IMR-90 (cell line): ENCODE results near the gene MPND. TPM values are rescaled to one million over a fixed set of nuclear protein-coding genes. Genes with fewer than 3 reads are reported as not detected.

Source experiments
- ATAC-seq: fragments of 200-7000 bp; cut with Tn5 transposase; 2 replicates; pipeline ENCODE4 v1.9.1; 2020; ENCODE audit warnings: low read depth, mild to moderate bottlenecking, moderate library complexity
- BruUV-seq: library from RNA; stranded (reverse); fragments of 400-500 nt; replicated peaks from 2 replicates; lab custom pipeline; 2021; lab: Mats Ljungman, UMichigan
- CTCF ChIA-PET: fragments of 300-600 bp; formaldehyde crosslinking; extraction: SDS; loops from one replicate; lab custom pipeline; 2021; ENCODE audit warnings: antibody characterized with exemption; lab: Yijun Ruan, JAX
- POLR2A ChIA-PET: fragments of 300-600 bp; sonication (Branson Sonifier 250); formaldehyde crosslinking; loops from one replicate; lab custom pipeline; 2022; ENCODE audit warnings: antibody characterized with exemption; ENCODE audit not compliant: unreplicated experiment; lab: Charles Lee
- DNase-seq: peaks from one replicate; pipeline ENCODE4 v3.0.0; 2013
- H2AFZ ChIP-seq: replicated peaks from 2 replicates; pipeline ENCODE3; 2013; ENCODE audit warnings: low read length, mild to moderate bottlenecking; ENCODE audit not compliant: poor library complexity
- H2AK5ac ChIP-seq: 2 replicates; pipeline ENCODE4 v1.6.1; 2013; ENCODE audit warnings: low read depth, low read length, inconsistent platforms
- H2AK9ac ChIP-seq: replicated peaks from 2 replicates; pipeline ENCODE3; 2013; ENCODE audit warnings: mild to moderate bottlenecking, low read depth, low read length, moderate library complexity; ENCODE audit not compliant: poor library complexity
- H2BK120ac ChIP-seq: 2 replicates; pipeline ENCODE4 v1.6.1; 2013; ENCODE audit warnings: low read depth, low read length, inconsistent platforms
- H2BK15ac ChIP-seq: 3 replicates; pipeline ENCODE4 v1.6.1; 2013; ENCODE audit warnings: low read depth, low read length, inconsistent platforms
- H2BK20ac ChIP-seq: 2 replicates; pipeline ENCODE4 v1.6.1; 2013; ENCODE audit warnings: low read depth, mild to moderate bottlenecking, inconsistent platforms, low read length, moderate library complexity
- H2BK5ac ChIP-seq: 2 replicates; pipeline ENCODE4 v1.6.1; 2013; ENCODE audit warnings: mild to moderate bottlenecking, low read depth, low read length, inconsistent platforms; ENCODE audit not compliant: poor library complexity, severe bottlenecking
- H3K14ac ChIP-seq: replicated peaks from 2 replicates; pipeline ENCODE4 v1.6.1; 2013; ENCODE audit warnings: low read depth, low read length, inconsistent platforms
- H3K18ac ChIP-seq: 2 replicates; pipeline ENCODE4 v1.6.1; 2013; ENCODE audit warnings: low read depth, low read length, control low read depth
- H3K23ac ChIP-seq: 2 replicates; pipeline ENCODE4 v1.6.1; 2013; ENCODE audit warnings: low read depth, low read length, inconsistent platforms
- H3K27ac ChIP-seq: 2 replicates; pipeline ENCODE4 v1.5.1; 2013; ENCODE audit warnings: mild to moderate bottlenecking, control low read depth, low read length; ENCODE audit not compliant: insufficient read depth
- H3K27me3 ChIP-seq: 2 replicates; pipeline ENCODE4 v1.6.1; 2013; ENCODE audit warnings: low read length; ENCODE audit not compliant: control insufficient read depth, insufficient read depth
- H3K36me3 ChIP-seq: 2 replicates; pipeline ENCODE4 v1.6.1; 2013; ENCODE audit warnings: low read length, mixed read lengths; ENCODE audit not compliant: control insufficient read depth, insufficient read depth
- H3K4ac ChIP-seq: 2 replicates; pipeline ENCODE4 v1.6.1; 2013; ENCODE audit warnings: low read depth, low read length, inconsistent platforms
- H3K4me1 ChIP-seq: 2 replicates; pipeline ENCODE4 v1.6.1; 2013; ENCODE audit warnings: low read length, mixed read lengths; ENCODE audit not compliant: control insufficient read depth, insufficient read depth
- H3K4me2 ChIP-seq: 2 replicates; pipeline ENCODE4 v1.6.1; 2013; ENCODE audit warnings: low read depth, mild to moderate bottlenecking, control low read depth, low read length, moderate library complexity
- H3K4me3 ChIP-seq: 2 replicates; pipeline ENCODE4 v1.5.1; 2013; ENCODE audit warnings: low read depth, mild to moderate bottlenecking, control low read depth, low read length, moderate library complexity; ENCODE audit not compliant: insufficient read depth
- H3K56ac ChIP-seq: 2 replicates; pipeline ENCODE4 v1.6.1; 2013; ENCODE audit warnings: low read length, inconsistent platforms; ENCODE audit not compliant: insufficient read depth; ENCODE audit errors: extremely low read depth
- H3K79me1 ChIP-seq, 2 experiments: 2 replicates each; pipeline ENCODE4 v1.6.1; 2013; ENCODE audit warnings: low read length in 2 of 2, inconsistent platforms in 1 of 2, low read depth in 1 of 2
- H3K9ac ChIP-seq: 2 replicates; pipeline ENCODE4 v1.6.1; 2013; ENCODE audit warnings: low read depth, low read length, control low read depth
- H3K9me1 ChIP-seq: 2 replicates; pipeline ENCODE4 v1.6.1; 2013; ENCODE audit warnings: low read length, inconsistent platforms; ENCODE audit not compliant: insufficient read depth
- H3K9me3 ChIP-seq: 2 replicates; pipeline ENCODE4 v1.6.1; 2013; ENCODE audit warnings: low read length; ENCODE audit not compliant: control insufficient read depth, insufficient read depth
- H4K20me1 ChIP-seq: 2 replicates; pipeline ENCODE4 v1.6.1; 2013; ENCODE audit warnings: low read length, inconsistent platforms; ENCODE audit not compliant: insufficient read depth
- H4K5ac ChIP-seq: 2 replicates; pipeline ENCODE4 v1.6.1; 2013; ENCODE audit warnings: mild to moderate bottlenecking, low read depth, low read length, control low read depth
- H4K8ac ChIP-seq, 2 experiments: 2 replicates each; pipeline ENCODE4 v1.6.1; 2013; ENCODE audit warnings: low read depth in 2 of 2, low read length in 2 of 2, control low read depth in 1 of 2, inconsistent platforms in 1 of 2
- H4K91ac ChIP-seq: 2 replicates; pipeline ENCODE4 v1.6.1; 2013; ENCODE audit warnings: low read depth, low read length, inconsistent platforms; ENCODE audit not compliant: insufficient read depth
- BHLHE40 ChIP-seq: fragments of 150-350 bp; IDR thresholded peaks from 2 replicates; pipeline ENCODE4 v1.6.1; 2016; ENCODE audit warnings: mild to moderate bottlenecking, low read depth, low read length
- CEBPB ChIP-seq: IDR thresholded peaks from 2 replicates; pipeline ENCODE4 v1.6.1; 2012; ENCODE audit warnings: low read depth, low read length, improper control_type of control experiment
- CHD1 ChIP-seq: IDR thresholded peaks from 2 replicates; pipeline ENCODE4 v1.6.1; 2012; ENCODE audit warnings: low read depth, low read length, improper control_type of control experiment
- ELK1 ChIP-seq: fragments of 150-350 bp; IDR thresholded peaks from 2 replicates; pipeline ENCODE4 v1.6.1; 2016; ENCODE audit warnings: low read depth, mild to moderate bottlenecking, low read length, moderate library complexity, borderline replicate concordance
- FOS ChIP-seq: fragments of 150-350 bp; IDR thresholded peaks from 2 replicates; pipeline ENCODE4 v1.6.1; 2016; ENCODE audit warnings: low read depth, low read length
- MAFK ChIP-seq: IDR thresholded peaks from 2 replicates; pipeline ENCODE4 v1.6.1; 2012; ENCODE audit warnings: low read depth, low read length, improper control_type of control experiment
- MAZ ChIP-seq: IDR thresholded peaks from 2 replicates; pipeline ENCODE4 v1.6.1; 2012; ENCODE audit warnings: low read depth, mild to moderate bottlenecking, low read length, improper control_type of control experiment, moderate library complexity, borderline replicate concordance
- MXI1 ChIP-seq: IDR thresholded peaks from 2 replicates; pipeline ENCODE4 v1.6.1; 2012; ENCODE audit warnings: low read depth, mild to moderate bottlenecking, low read length, moderate library complexity, borderline replicate concordance
- NFE2L2 ChIP-seq: fragments of 150-350 bp; IDR thresholded peaks from 2 replicates; pipeline ENCODE4 v1.6.1; 2016; ENCODE audit warnings: low read depth, mild to moderate bottlenecking, low read length
- POLR2A ChIP-seq: IDR thresholded peaks from 2 replicates; pipeline ENCODE4 v1.6.1; 2012; ENCODE audit warnings: mild to moderate bottlenecking, low read depth, low read length
- RAD21 ChIP-seq: IDR thresholded peaks from 2 replicates; pipeline ENCODE4 v1.6.1; 2012; ENCODE audit warnings: low read length, improper control_type of control experiment
- RCOR1 ChIP-seq: IDR thresholded peaks from 2 replicates; pipeline ENCODE4 v1.6.1; 2012; ENCODE audit warnings: mild to moderate bottlenecking, low read length, improper control_type of control experiment; ENCODE audit not compliant: insufficient replicate concordance
- RFX5 ChIP-seq: IDR thresholded peaks from 2 replicates; pipeline ENCODE4 v1.8.0; 2012; ENCODE audit warnings: low read depth, mild to moderate bottlenecking, low read length, moderate library complexity
- SMC3 ChIP-seq: fragments of 150-350 bp; IDR thresholded peaks from 2 replicates; pipeline ENCODE4 v1.6.1; 2016; ENCODE audit warnings: low read depth, mild to moderate bottlenecking, antibody characterized with exemption, low read length, moderate library complexity
- WGBS, 2 experiments: methylation state at CpG; one replicate each; pipeline versions ENCODE4 v1.1.5 to v1.1.7; 2013; ENCODE audit warnings: missing lambda C conversion rate in 2 of 2; ENCODE audit not compliant: insufficient read length in 1 of 2; ENCODE audit errors: extremely low coverage in 2 of 2; 5-methylcytosine and 5-hydroxymethylcytosine counted together
- dilution Hi-C: fragments of 300-500 bp; cut with HindIII; formaldehyde crosslinking; loops from one replicate; pipeline ENCODE4 v1.14.3; 2018; ENCODE audit warnings: low sequenced_read_pairs; ENCODE audit not compliant: unreplicated experiment
- in situ Hi-C: fragments of 300-500 bp; cut with MboI; formaldehyde crosslinking; loops from 3 replicates; pipeline ENCODE4 v1.14.3; 2019; ENCODE audit warnings: low sequenced_read_pairs, inconsistent platforms, mixed read lengths
- intact Hi-C: fragments of 100-400 bp; cut with micrococcal nuclease; formaldehyde crosslinking; loops from 2 replicates; pipeline ENCODE4 v1.10.0; 2022
- polyA plus RNA-seq, 3 experiments: library from polyadenylated mRNA; depleted of rRNA; stranded (reverse); fragments of >200 nt; gene quantifications; 2 replicates each; pipeline ENCODE4 v1.2.3, GENCODE V29; 2012; ENCODE audit warnings: low replicate concordance in 1 of 3
- total RNA-seq: library from RNA; depleted of rRNA; stranded (reverse); fragments of >200 nt; gene quantifications from 2 replicates; pipeline ENCODE4 v1.2.3, GENCODE V29; 2012
- TF ChIP-seq, protein P1 (sequence below): conservative IDR thresholded peaks from 2 replicates; pipeline ENCODE4 v1.5.1; 2012; ENCODE audit warnings: mild to moderate bottlenecking, low read depth, low read length, improper control_type of control experiment
- TF ChIP-seq, protein P2 (sequence below): fragments of 150-350 bp; IDR thresholded peaks from 2 replicates; pipeline ENCODE4 v1.6.1; 2017; ENCODE audit warnings: mild to moderate bottlenecking, antibody characterized with exemption, low read length, low read depth

The MPND gene
- total and polyA plus RNA-seq, 2 of the 4 experiments (the other 2 are of a cell fraction) = 2.3 to 8.1 TPM

GRCh38 chr19:4334929-4335570, 8.3 kb upstream of the MPND start:
- no peak for TF ChIP-seq FOS
- TF ChIP-seq ELK1 = no peak
- no peak for TF ChIP-seq MAFK
- TF ChIP-seq POLR2A = no peak
- no peak for TF ChIP-seq NFE2L2
- TF ChIP-seq CHD1 = no peak
- no peak for TF ChIP-seq MAZ
- TF ChIP-seq, protein P1, sequence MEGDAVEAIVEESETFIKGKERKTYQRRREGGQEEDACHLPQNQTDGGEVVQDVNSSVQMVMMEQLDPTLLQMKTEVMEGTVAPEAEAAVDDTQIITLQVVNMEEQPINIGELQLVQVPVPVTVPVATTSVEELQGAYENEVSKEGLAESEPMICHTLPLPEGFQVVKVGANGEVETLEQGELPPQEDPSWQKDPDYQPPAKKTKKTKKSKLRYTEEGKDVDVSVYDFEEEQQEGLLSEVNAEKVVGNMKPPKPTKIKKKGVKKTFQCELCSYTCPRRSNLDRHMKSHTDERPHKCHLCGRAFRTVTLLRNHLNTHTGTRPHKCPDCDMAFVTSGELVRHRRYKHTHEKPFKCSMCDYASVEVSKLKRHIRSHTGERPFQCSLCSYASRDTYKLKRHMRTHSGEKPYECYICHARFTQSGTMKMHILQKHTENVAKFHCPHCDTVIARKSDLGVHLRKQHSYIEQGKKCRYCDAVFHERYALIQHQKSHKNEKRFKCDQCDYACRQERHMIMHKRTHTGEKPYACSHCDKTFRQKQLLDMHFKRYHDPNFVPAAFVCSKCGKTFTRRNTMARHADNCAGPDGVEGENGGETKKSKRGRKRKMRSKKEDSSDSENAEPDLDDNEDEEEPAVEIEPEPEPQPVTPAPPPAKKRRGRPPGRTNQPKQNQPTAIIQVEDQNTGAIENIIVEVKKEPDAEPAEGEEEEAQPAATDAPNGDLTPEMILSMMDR = no peak
- TF ChIP-seq RFX5 = no peak
- no peak for TF ChIP-seq RCOR1
- TF ChIP-seq SMC3 = no peak
- TF ChIP-seq MXI1 = no peak
- TF ChIP-seq RAD21 = no peak
- TF ChIP-seq CEBPB = no peak
- TF ChIP-seq, protein P2, sequence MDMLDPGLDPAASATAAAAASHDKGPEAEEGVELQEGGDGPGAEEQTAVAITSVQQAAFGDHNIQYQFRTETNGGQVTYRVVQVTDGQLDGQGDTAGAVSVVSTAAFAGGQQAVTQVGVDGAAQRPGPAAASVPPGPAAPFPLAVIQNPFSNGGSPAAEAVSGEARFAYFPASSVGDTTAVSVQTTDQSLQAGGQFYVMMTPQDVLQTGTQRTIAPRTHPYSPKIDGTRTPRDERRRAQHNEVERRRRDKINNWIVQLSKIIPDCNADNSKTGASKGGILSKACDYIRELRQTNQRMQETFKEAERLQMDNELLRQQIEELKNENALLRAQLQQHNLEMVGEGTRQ = no peak
- no peak for TF ChIP-seq BHLHE40
- POLR2A ChIA-PET = no interaction called here
- no peak overlapping the region for H4K91ac ChIP-seq
- H3K56ac ChIP-seq = no peak overlapping the region
- CTCF ChIA-PET = no interaction called here
- H3K14ac ChIP-seq = no peak overlapping the region
- ATAC-seq (no peak), DNase-seq (no peak)
- no peak overlapping the region for H3K9ac ChIP-seq
- H3K9me1 ChIP-seq = 0 out of 2 replicates have a peak, but pooled peaks cover 2% of the 10 kb centered on the region
- H2BK20ac ChIP-seq = no peak overlapping the region
- H3K4me3 ChIP-seq = no peak overlapping the region
- in situ Hi-C loops (no loop called here), dilution Hi-C loops (no loop called here), intact Hi-C loops (no loop called here)
- peaks cover 4% of the 10 kb centered on the region; the same call in 1 of the 2 replicates for H3K4me1 ChIP-seq
- no peaks in the 10 kb centered on the region for H4K20me1 ChIP-seq
- H3K4me2 ChIP-seq = no peak overlapping the region
- no peaks in the 10 kb centered on the region for H3K9me3 ChIP-seq
- H2AK9ac ChIP-seq = no peak overlapping the region
- H3K18ac ChIP-seq = no peak overlapping the region
- no peak overlapping the region for H2BK15ac ChIP-seq
- 90 to 100% methylated on average over 4 to 7 of the region's 7 CpGs for WGBS, 2 experiments
- H4K8ac ChIP-seq = no peak overlapping the region
- no peak overlapping the region for H3K4ac ChIP-seq
- no peaks in the 10 kb centered on the region for H3K79me1 ChIP-seq
- H3K27ac ChIP-seq = no peak overlapping the region
- no peaks in the 10 kb centered on the region for H3K36me3 ChIP-seq
- no peak overlapping the region for H2AK5ac ChIP-seq
- H2BK5ac ChIP-seq = peak overlapping the region; percentile 26
- no peaks in the 10 kb centered on the region for H3K27me3 ChIP-seq
- H4K5ac ChIP-seq = no peak overlapping the region
- peak overlapping the region; percentile 23 for H2AFZ ChIP-seq
- no peak overlapping the region for H3K23ac ChIP-seq
- H2BK120ac ChIP-seq = no peak overlapping the region
- BruUV-seq = no TSS peak
